ENCODE results near the gene TRAPPC10.

- TF ChIP-seq CTCF (IDR thresholded peaks at IDR 0.05) (no peak), POLR2A (IDR thresholded peaks at IDR 0.05) (no peak)
Observed at GRCh38 chr21:44059710-44060109, 47.6 kb downstream of the TRAPPC10 start.
